Fibroblast of peridontal ligament (primary cell): ENCODE data around the gene CLEC1B.
"Not testable (repeated sequence)": the region's sequence is repeated elsewhere in the genome, so short reads cannot be mapped to it uniquely, and the experiment has no call there.

ENCODE experiments used
- DNase-seq: peaks from one replicate; pipeline ENCODE4 v3.0.0-alpha.2; 2010; ENCODE audit errors: extremely low read depth

The CLEC1B gene

GRCh38 chr12:9974731-9975130 lies 24.2 kb downstream of the CLEC1B start:
- not testable (repeated sequence) for DNase-seq

GRCh38 chr12:9973949-9974348 lies 25.0 kb downstream of the CLEC1B start:
- no peak for DNase-seq

- no peak for DNase-seq
These were observed 27.7 kb downstream of the CLEC1B start, which contains the start of gene CLEC12A for GRCh38 chr12:9971181-9971580. Gene CLEC12A (plus strand): TSS chr12:9971409. CDS start chr12:9971597, 188 bp downstream.

GRCh38 chr12:9969673-9970072 lies 29.2 kb downstream of the CLEC1B start:
- no peak for DNase-seq

GRCh38 chr12:9961901-9962300 lies 37.0 kb downstream of the CLEC1B start:
- DNase-seq = no peak

GRCh38 chr12:9961106-9961505 lies 37.8 kb downstream of the CLEC1B start:
- no peak for DNase-seq

- no peak for DNase-seq
These were observed 38.3 kb downstream of the CLEC1B start for GRCh38 chr12:9960590-9960989.

- no peak for DNase-seq
These were observed 41.1 kb downstream of the CLEC1B start for GRCh38 chr12:9957834-9958233.

- not testable (repeated sequence) for DNase-seq
These were observed 45.8 kb downstream of the CLEC1B start for GRCh38 chr12:9952954-9953729.

- no peak for DNase-seq
These were observed 47.8 kb downstream of the CLEC1B start for GRCh38 chr12:9951026-9951675.

- no peak for DNase-seq
These were observed 50.2 kb downstream of the CLEC1B start for GRCh38 chr12:9948606-9949296.

GRCh38 chr12:9947674-9948073 lies 51.2 kb downstream of the CLEC1B start:
- no peak for DNase-seq

GRCh38 chr12:9944391-9944790 lies 54.5 kb downstream of the CLEC1B start:
- no peak for DNase-seq

- DNase-seq = no peak
These were observed 55.7 kb downstream of the CLEC1B start for GRCh38 chr12:9943240-9943639.
